Esophagus squamous epithelium (tissue), 5 donors: Measurements from ENCODE around the gene ADARB2. TPM values are rescaled to one million over a fixed set of nuclear protein-coding genes. Genes with fewer than 3 reads are reported as not detected.

Experiments used
- DNase-seq: peaks from one replicate; lab custom pipeline; 2025; lab: John Stamatoyannopoulos, UW
- H3K27ac ChIP-seq, 4 donors: fragments of 200-600 bp; sonication (generic); one replicate each; pipeline ENCODE4 v1.5.1; 2016 to 2019; ENCODE audit warnings: mild to moderate bottlenecking in 1 of 4
- H3K27me3 ChIP-seq, 4 donors: fragments of 200-600 bp; sonication (generic); 1 replicate in 3 of 4; 2 replicates in 1 of 4; pipeline versions ENCODE4 v1.5.1 to v1.6.0; 2017 to 2021; ENCODE audit warnings: antibody characterized with exemption in 1 of 4
- H3K36me3 ChIP-seq, 3 donors: fragments of 200-600 bp; sonication (generic); one replicate each; pipeline ENCODE4 v1.5.1; 2016 to 2019
- H3K4me1 ChIP-seq, 3 donors: fragments of 200-600 bp; sonication (generic); one replicate each; pipeline ENCODE4 v1.5.1; 2017 to 2019
- H3K4me3 ChIP-seq, 4 donors: fragments of 200-600 bp; sonication (generic); 1 replicate in 3 of 4; 2 replicates in 1 of 4; pipeline ENCODE4 v1.5.1; 2016 to 2019; ENCODE audit warnings: mild to moderate bottlenecking in 2 of 4, moderate library complexity in 1 of 4
- H3K9me3 ChIP-seq, 3 donors: fragments of 200-600 bp; sonication (generic); one replicate each; pipeline ENCODE4 v1.5.1; 2016 to 2019
- CTCF ChIP-seq, 6 experiments: fragments of 450-650 bp in 4 of 6; fragments of 200-600 bp in 2 of 6; sonication (generic) in 2 of 6; IDR thresholded peaks; one replicate each; pipeline ENCODE4 v1.5.1; 2016 to 2019; ENCODE audit warnings: antibody characterized with exemption in 6 of 6, mild to moderate bottlenecking in 4 of 6, moderate library complexity in 4 of 6
- POLR2A ChIP-seq, 4 donors: fragments of 450-650 bp; IDR thresholded peaks; one replicate each; pipeline ENCODE4 v1.6.1; 2017; ENCODE audit warnings: antibody characterized with exemption in 4 of 4, mild to moderate bottlenecking in 4 of 4, moderate library complexity in 3 of 4
- WGBS, 2 donors: methylation state at CpG; one replicate each; pipeline ENCODE4 v1.1.5; 2018; 5-methylcytosine and 5-hydroxymethylcytosine counted together
- intact Hi-C: fragments of 100-400 bp; cut with DNase I; formaldehyde crosslinking; loops from one replicate; pipeline ENCODE4 v1.15.0; 2022
- total RNA-seq, 4 donors: library from RNA; depleted of rRNA; stranded (reverse); fragments of >200 nt; gene quantifications; one replicate each; pipeline ENCODE4 v1.1.0, GENCODE V29; 2016
- donor health status: DM: yes; HTN: yes; CAD: no.

The ADARB2 gene
- total RNA-seq, 4 donors from 2014 or later = 0.21 to 3.5 (median 1.5) TPM

- Histone ChIP-seq H3K27ac (no peak overlapping the region), H3K36me3 (no peaks in the 10 kb centered on the region), H3K4me3 (no peak overlapping the region), H3K4me1 (peaks cover 0 to 6% (median 2%) of the 10 kb centered on the region in 3 donors), H3K9me3 (no peaks in the 10 kb centered on the region), H3K27me3 (no peaks in the 10 kb centered on the region)
- no peak for DNase-seq
- intact Hi-C loops = no loop called here
- TF ChIP-seq POLR2A (IDR thresholded peaks at IDR 0.05) = no peak
- TF ChIP-seq CTCF (IDR thresholded peaks at IDR 0.05) = no peak
- 62 to 77% methylated on average over 10 to 20 of the region's 20 CpGs for WGBS, 2 donors
Measured at GRCh38 chr10:1360558-1361164, 376.7 kb downstream of the ADARB2 start.

- 65 to 82% methylated on average over 2 to 7 of the region's 19 CpGs for WGBS, 2 donors
- peaks cover 0 to 6% (median 2%) of the 10 kb centered on the region in 3 donors for H3K4me1 ChIP-seq
- TF ChIP-seq POLR2A (IDR thresholded peaks at IDR 0.05) (no peak), CTCF (IDR thresholded peaks at IDR 0.05) (peak in 1 of 6 experiments; percentile 4)
- H3K27me3 ChIP-seq = peaks cover 0 to 4% (median 0%) of the 10 kb centered on the region in 4 donors
- H3K36me3 ChIP-seq = no peaks in the 10 kb centered on the region
- no peak overlapping the region for H3K4me3 ChIP-seq
- no peak for DNase-seq
- intact Hi-C loops = no loop called here
- H3K9me3 ChIP-seq = no peaks in the 10 kb centered on the region
- H3K27ac ChIP-seq = peak overlapping the region in 1 of 4 donors; percentile 27
Measured at GRCh38 chr10:1360011-1360557, 377.2 kb downstream of the ADARB2 start.

GRCh38 chr10:1359626-1359955, 377.7 kb downstream of the ADARB2 start:
- Histone ChIP-seq H3K27me3 (peaks cover 0 to 4% (median 0%) of the 10 kb centered on the region in 4 donors), H3K27ac (peak overlapping the region in 1 of 4 donors; percentile 27), H3K4me3 (no peak overlapping the region), H3K4me1 (peaks cover 0 to 6% (median 2%) of the 10 kb centered on the region in 3 donors), H3K9me3 (no peaks in the 10 kb centered on the region), H3K36me3 (no peaks in the 10 kb centered on the region)
- 60 to 83% methylated on average over 3 to 12 of the region's 12 CpGs for WGBS, 2 donors
- intact Hi-C loops = no loop called here
- TF ChIP-seq POLR2A (IDR thresholded peaks at IDR 0.05) = no peak
- TF ChIP-seq CTCF (IDR thresholded peaks at IDR 0.05) = no peak
- no peak for DNase-seq

GRCh38 chr10:1358860-1359625, 378.3 kb downstream of the ADARB2 start:
- Histone ChIP-seq H3K27ac (no peak overlapping the region), H3K27me3 (peaks cover 0 to 4% (median 0%) of the 10 kb centered on the region in 4 donors), H3K9me3 (no peaks in the 10 kb centered on the region), H3K36me3 (no peaks in the 10 kb centered on the region), H3K4me3 (no peak overlapping the region), H3K4me1 (peaks cover 0 to 1% (median 0%) of the 10 kb centered on the region in 3 donors)
- TF ChIP-seq POLR2A (IDR thresholded peaks at IDR 0.05) (no peak), CTCF (IDR thresholded peaks at IDR 0.05) (no peak)
- intact Hi-C loops = no loop called here
- WGBS, 2 donors = 42 to 48% methylated on average over 7 to 9 of the region's 9 CpGs
- DNase-seq = no peak

GRCh38 chr10:1358147-1358546, 379.2 kb downstream of the ADARB2 start:
- Histone ChIP-seq H3K27ac (no peak overlapping the region), H3K36me3 (no peaks in the 10 kb centered on the region), H3K27me3 (peaks cover 0 to 4% (median 0%) of the 10 kb centered on the region in 4 donors), H3K4me1 (no peaks in the 10 kb centered on the region), H3K9me3 (no peaks in the 10 kb centered on the region), H3K4me3 (no peak overlapping the region)
- TF ChIP-seq POLR2A (IDR thresholded peaks at IDR 0.05) (no peak), CTCF (IDR thresholded peaks at IDR 0.05) (no peak)
- no peak for DNase-seq
- intact Hi-C loops = no loop called here
- WGBS, 2 donors = 88 to 98% methylated on average over 3 to 5 of the region's 5 CpGs
